Measurements from ENCODE around the gene MYDGF. TPM values are rescaled to one million over a fixed set of nuclear protein-coding genes. Genes with fewer than 3 reads are reported as not detected.

MYDGF gene
- total and polyA plus RNA-seq, 2 of the 13 experiments (the other 11 are each of a cell fraction or from before 2014, with no cell fraction given) = 116 to 198 TPM

DNA sequence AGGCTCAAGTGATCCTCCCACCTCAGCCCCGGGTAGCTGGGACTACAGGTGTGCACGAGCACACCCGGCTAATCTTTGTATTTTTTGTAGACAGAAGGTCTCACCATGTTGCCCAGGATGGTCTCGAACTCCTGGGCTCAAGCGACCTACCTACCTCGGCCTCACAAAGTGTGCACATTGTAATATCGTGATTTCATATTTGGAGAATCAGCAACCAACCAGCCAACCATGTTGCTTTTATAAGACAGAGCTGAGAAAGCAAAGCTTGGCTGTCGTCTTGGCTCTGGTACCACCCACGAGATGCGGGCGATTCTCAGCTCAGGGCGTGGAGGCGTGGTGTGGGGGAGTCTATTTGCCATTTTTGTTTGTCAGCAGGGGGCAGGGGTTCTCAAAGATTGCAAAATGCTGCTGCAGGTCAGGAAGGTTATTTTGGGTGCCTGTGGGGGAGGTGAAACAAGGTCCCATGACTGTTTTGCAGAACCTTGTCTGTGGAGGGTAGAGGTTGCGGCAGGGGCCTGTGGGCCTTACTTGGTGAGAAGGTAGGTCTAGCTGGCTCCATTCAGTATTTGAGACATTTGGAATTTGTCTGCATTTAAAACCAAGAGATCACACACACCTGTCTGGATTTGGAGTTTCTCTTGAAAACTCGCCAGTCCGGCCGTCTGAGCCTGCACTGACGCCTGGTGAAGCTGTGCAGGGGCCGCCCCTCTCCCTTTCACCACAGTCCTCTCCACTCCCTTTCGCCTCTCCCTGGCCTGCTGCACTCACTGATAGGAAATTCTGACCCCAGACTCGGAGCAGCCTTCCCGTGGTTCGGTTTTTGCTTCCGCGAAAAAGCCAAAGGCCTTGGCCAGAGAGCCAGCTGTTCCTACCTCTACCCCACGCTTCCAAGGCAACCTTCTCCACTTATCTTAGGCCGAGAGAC is 15.4 kb downstream of the MYDGF start (continued):
- TF ChIP-seq, protein P1, sequence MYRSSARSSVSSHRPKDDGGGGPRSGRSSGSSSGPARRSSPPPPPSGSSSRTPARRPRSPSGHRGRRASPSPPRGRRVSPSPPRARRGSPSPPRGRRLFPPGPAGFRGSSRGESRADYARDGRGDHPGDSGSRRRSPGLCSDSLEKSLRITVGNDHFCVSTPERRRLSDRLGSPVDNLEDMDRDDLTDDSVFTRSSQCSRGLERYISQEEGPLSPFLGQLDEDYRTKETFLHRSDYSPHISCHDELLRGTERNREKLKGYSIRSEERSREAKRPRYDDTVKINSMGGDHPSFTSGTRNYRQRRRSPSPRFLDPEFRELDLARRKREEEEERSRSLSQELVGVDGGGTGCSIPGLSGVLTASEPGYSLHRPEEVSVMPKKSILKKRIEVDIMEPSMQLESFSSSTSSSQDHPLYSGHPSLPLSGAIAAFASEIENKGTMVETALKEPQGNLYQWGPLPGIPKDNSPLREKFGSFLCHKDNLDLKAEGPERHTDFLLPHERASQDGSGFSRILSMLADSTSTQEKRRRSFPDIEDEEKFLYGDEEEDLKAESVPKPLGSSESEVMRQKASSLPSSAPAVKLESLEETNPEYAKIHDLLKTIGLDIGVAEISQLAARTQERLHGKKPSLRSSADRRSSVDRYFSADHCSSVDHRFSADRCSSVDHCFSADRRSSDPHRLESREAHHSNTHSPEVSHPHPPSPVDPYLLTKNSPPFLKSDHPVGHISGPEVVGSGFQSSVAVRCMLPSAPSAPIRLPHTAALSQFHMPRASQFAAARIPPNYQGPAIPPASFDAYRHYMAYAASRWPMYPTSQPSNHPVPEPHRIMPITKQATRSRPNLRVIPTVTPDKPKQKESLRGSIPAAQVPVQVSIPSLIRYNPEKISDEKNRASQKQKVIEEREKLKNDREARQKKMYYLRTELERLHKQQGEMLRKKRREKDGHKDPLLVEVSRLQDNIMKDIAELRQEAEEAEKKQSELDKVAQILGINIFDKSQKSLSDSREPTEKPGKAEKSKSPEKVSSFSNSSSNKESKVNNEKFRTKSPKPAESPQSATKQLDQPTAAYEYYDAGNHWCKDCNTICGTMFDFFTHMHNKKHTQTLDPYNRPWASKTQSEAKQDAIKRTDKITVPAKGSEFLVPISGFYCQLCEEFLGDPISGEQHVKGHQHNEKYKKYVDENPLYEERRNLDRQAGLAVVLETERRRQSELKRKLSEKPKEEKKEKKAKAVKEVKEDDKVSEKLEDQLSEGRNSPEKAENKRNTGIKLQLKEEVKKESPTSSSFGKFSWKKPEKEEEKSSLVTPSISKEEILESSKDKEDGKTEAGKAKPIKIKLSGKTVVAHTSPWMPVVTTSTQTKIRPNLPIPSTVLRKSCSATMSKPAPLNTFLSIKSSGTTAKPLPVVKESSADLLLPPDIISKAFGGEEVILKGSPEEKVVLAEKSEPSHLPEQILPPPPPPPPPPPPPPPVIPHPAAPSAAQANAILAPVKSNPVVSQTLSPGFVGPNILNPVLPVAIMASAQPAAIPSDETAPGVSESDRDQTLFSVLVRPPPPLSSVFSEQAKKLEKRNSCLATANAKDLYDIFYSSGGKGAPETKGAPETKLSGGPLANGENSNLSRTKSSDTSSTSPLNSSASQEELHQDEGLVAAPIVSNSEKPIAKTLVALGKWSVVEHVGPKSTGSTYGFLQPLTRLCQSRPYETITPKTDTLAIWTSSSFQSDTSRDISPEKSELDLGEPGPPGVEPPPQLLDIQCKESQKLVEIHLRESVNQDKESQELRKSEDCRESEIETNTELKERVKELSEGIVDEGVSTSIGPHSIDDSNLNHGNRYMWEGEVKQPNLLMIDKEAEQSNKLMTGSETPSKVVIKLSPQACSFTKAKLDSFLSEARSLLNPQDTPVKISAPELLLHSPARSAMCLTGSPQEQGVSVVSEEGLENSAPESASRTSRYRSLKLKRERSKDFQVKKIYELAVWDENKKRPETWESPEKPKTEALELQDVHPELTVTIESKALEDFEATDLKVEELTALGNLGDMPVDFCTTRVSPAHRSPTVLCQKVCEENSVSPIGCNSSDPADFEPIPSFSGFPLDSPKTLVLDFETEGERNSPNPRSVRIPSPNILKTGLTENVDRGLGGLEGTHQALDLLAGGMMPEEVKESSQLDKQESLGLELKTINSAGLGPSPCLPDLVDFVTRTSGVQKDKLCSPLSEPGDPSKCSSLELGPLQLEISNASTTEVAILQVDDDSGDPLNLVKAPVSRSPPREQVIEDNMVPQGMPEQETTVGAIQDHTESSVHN (CRISPR knock-in tag; IDR thresholded peaks at IDR 0.05) = no peak
- TF ChIP-seq NR2F6 (IDR thresholded peaks at IDR 0.05) (peak; percentile 42), NR2F6 (CRISPR knock-in tag; IDR thresholded peaks at IDR 0.05) (peak; percentile 48; the same call in 1 of the 2 replicates), IKZF1 (IDR thresholded peaks at IDR 0.05) (no peak), ZNF687 (CRISPR knock-in tag; IDR thresholded peaks at IDR 0.05) (no peak), GMEB1 (CRISPR knock-in tag; IDR thresholded peaks at IDR 0.05; ENCODE audit: borderline replicate concordance) (0 out of 2 replicates have a peak, but pooled peaks have one; percentile 7), ZNF138 (CRISPR knock-in tag; IDR thresholded peaks at IDR 0.05; ENCODE audit: low read depth) (no peak)
- TF ChIP-seq, protein P2, sequence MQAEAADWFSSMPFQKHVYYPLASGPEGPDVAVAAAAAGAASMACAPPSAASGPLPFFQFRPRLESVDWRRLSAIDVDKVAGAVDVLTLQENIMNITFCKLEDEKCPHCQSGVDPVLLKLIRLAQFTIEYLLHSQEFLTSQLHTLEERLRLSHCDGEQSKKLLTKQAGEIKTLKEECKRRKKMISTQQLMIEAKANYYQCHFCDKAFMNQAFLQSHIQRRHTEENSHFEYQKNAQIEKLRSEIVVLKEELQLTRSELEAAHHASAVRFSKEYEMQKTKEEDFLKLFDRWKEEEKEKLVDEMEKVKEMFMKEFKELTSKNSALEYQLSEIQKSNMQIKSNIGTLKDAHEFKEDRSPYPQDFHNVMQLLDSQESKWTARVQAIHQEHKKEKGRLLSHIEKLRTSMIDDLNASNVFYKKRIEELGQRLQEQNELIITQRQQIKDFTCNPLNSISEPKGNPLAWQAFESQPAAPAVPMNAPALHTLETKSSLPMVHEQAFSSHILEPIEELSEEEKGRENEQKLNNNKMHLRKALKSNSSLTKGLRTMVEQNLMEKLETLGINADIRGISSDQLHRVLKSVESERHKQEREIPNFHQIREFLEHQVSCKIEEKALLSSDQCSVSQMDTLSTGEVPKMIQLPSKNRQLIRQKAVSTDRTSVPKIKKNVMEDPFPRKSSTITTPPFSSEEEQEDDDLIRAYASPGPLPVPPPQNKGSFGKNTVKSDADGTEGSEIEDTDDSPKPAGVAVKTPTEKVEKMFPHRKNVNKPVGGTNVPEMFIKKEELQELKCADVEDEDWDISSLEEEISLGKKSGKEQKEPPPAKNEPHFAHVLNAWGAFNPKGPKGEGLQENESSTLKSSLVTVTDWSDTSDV (CRISPR knock-in tag; IDR thresholded peaks at IDR 0.05) = no peak

Measured in HepG2 (cell line).